GM23248 (cell line): Measurements from ENCODE around the gene TBC1D13. TPM values are rescaled to one million over a fixed set of nuclear protein-coding genes. Genes with fewer than 3 reads are reported as not detected.

Experiments
- DNase-seq: peaks from one replicate; pipeline ENCODE4 v3.0.0-alpha.2; 2015
- H2AFZ ChIP-seq: fragments of 200-600 bp; sonication (generic); 2 replicates; pipeline ENCODE4 v1.6.1; 2016; ENCODE audit warnings: antibody characterized with exemption
- H3F3A ChIP-seq: fragments of 200-600 bp; sonication (generic); 2 replicates; pipeline ENCODE4 v1.6.1; 2016; ENCODE audit warnings: mild to moderate bottlenecking, antibody characterized with exemption, mixed run types; ENCODE audit not compliant: insufficient read depth
- H3K27ac ChIP-seq: fragments of 200-600 bp; sonication (generic); 2 replicates; pipeline ENCODE4 v1.5.1; 2016; ENCODE audit warnings: mild to moderate bottlenecking
- H3K27me3 ChIP-seq: fragments of 200-600 bp; sonication (generic); replicated peaks from 2 replicates; pipeline ENCODE4 v1.6.1; 2016; ENCODE audit warnings: mild to moderate bottlenecking; ENCODE audit not compliant: insufficient read depth
- H3K36me3 ChIP-seq: fragments of 200-600 bp; sonication (generic); 2 replicates; pipeline ENCODE4 v1.6.1; 2016; ENCODE audit warnings: low read depth, mild to moderate bottlenecking
- H3K4me1 ChIP-seq: fragments of 200-600 bp; sonication (generic); 2 replicates; pipeline ENCODE4 v1.6.1; 2016; ENCODE audit warnings: mild to moderate bottlenecking; ENCODE audit not compliant: insufficient read depth
- H3K4me2 ChIP-seq: fragments of 200-600 bp; sonication (generic); one replicate; pipeline ENCODE4 v1.6.1; 2016; ENCODE audit warnings: mild to moderate bottlenecking; ENCODE audit not compliant: unreplicated experiment
- H3K4me3 ChIP-seq: fragments of 200-600 bp; sonication (generic); 2 replicates; pipeline ENCODE4 v1.5.1; 2016; ENCODE audit warnings: mild to moderate bottlenecking
- H3K79me2 ChIP-seq: fragments of 200-600 bp; sonication (generic); 2 replicates; pipeline ENCODE4 v1.6.1; 2016; ENCODE audit warnings: mild to moderate bottlenecking; ENCODE audit not compliant: insufficient read depth
- H3K9ac ChIP-seq: fragments of 200-600 bp; sonication (generic); 2 replicates; pipeline ENCODE4 v1.6.1; 2016; ENCODE audit warnings: mild to moderate bottlenecking
- H3K9me2 ChIP-seq: fragments of 200-600 bp; sonication (generic); 2 replicates; pipeline ENCODE4 v1.6.1; 2016; ENCODE audit warnings: mixed run types, mild to moderate bottlenecking, moderate library complexity; ENCODE audit not compliant: insufficient read depth
- H3K9me3 ChIP-seq: fragments of 200-600 bp; sonication (generic); one replicate; pipeline ENCODE4 v1.6.1; 2017; ENCODE audit warnings: low read depth
- H4K20me1 ChIP-seq: fragments of 200-600 bp; sonication (generic); 2 replicates; pipeline ENCODE4 v1.6.0; 2016; ENCODE audit not compliant: insufficient read depth
- EZH2 ChIP-seq: fragments of 200-600 bp; sonication (generic); IDR thresholded peaks from 2 replicates; pipeline ENCODE4 v1.6.1; 2018; ENCODE audit warnings: antibody characterized with exemption, mild to moderate bottlenecking; ENCODE audit not compliant: insufficient read depth, poor library complexity, severe bottlenecking
- EZH2phosphoT487 ChIP-seq: fragments of 200-600 bp; sonication (generic); IDR thresholded peaks from 2 replicates; pipeline ENCODE4 v1.6.1; 2018; ENCODE audit warnings: antibody characterized with exemption, moderate library complexity, mild to moderate bottlenecking, low read depth; ENCODE audit not compliant: insufficient read depth
- WGBS, 2 experiments: methylation state at CpG; one replicate each; pipeline ENCODE4 v1.1.6; 2015 to 2017; ENCODE audit warnings: low lambda C conversion rate in 2 of 2, low coverage in 1 of 2; ENCODE audit errors: missing lambda C conversion rate in 2 of 2; 5-methylcytosine and 5-hydroxymethylcytosine counted together
- in situ Hi-C: fragments of 300-500 bp; cut with MboI; formaldehyde crosslinking; loops from 2 replicates; pipeline ENCODE4 v1.15.0; 2020
- polyA plus RNA-seq: library from polyadenylated mRNA; unstranded; fragments of >200 nt; fragmentation: Nextera tagmentation; extraction: Ambion mirVana; gene quantifications from 2 replicates; pipeline ENCODE4 v1.2.1, GENCODE V29; 2016
- total RNA-seq: library from RNA; depleted of rRNA; stranded (reverse); fragments of >200 nt; shearing (Covaris generic); gene quantifications from 2 replicates; pipeline ENCODE4 v1.2.3, GENCODE V29; 2014

The TBC1D13 gene
- total and polyA plus RNA-seq, 2 experiments from 2014 or later = 17.3 to 25.3 TPM

- no peaks in the 10 kb centered on the region for H3K36me3 ChIP-seq
- WGBS, 2 experiments = 93 to 94% methylated on average over 10 to 12 of the region's 12 CpGs
- no peak overlapping the region for H3K27ac ChIP-seq
- H3K79me2 ChIP-seq = peaks cover 14% of the 10 kb centered on the region
- H3F3A ChIP-seq = no peaks in the 10 kb centered on the region
- H3K4me3 ChIP-seq = no peak overlapping the region
- no peak overlapping the region for H3K4me2 ChIP-seq
- TF ChIP-seq EZH2 = no peak
- no peak for TF ChIP-seq EZH2phosphoT487
- no peak overlapping the region for H3K9ac ChIP-seq
- H3K4me1 ChIP-seq = peaks cover 8% of the 10 kb centered on the region
- in situ Hi-C loops = no loop called here
- no peak overlapping the region for H2AFZ ChIP-seq
- no peaks in the 10 kb centered on the region for H3K27me3 ChIP-seq
- H3K9me2 ChIP-seq = no peaks in the 10 kb centered on the region
- H4K20me1 ChIP-seq = no peaks in the 10 kb centered on the region
- DNase-seq = no peak
- H3K9me3 ChIP-seq = no peaks in the 10 kb centered on the region
Measured at GRCh38 chr9:128823903-128824406, 36.9 kb downstream of the TBC1D13 start.

- Histone ChIP-seq H4K20me1 (no peaks in the 10 kb centered on the region), H3F3A (no peaks in the 10 kb centered on the region), H3K9ac (no peak overlapping the region), H3K36me3 (no peaks in the 10 kb centered on the region), H3K4me2 (no peak overlapping the region), H3K4me1 (peaks cover 8% of the 10 kb centered on the region), H3K9me2 (no peaks in the 10 kb centered on the region), H3K4me3 (no peak overlapping the region), H3K79me2 (peaks cover 17% of the 10 kb centered on the region), H3K27ac (no peak overlapping the region), H2AFZ (no peak overlapping the region), H3K9me3 (no peaks in the 10 kb centered on the region), H3K27me3 (no peaks in the 10 kb centered on the region)
- 92 to 93% methylated on average over 7 of the region's 7 CpGs for WGBS, 2 experiments
- in situ Hi-C loops = no loop called here
- DNase-seq = no peak
- no peak for TF ChIP-seq EZH2
- TF ChIP-seq EZH2phosphoT487 = no peak
Measured at GRCh38 chr9:128824911-128825310, 37.9 kb downstream of the TBC1D13 start.

- Histone ChIP-seq H3K9me3 (no peaks in the 10 kb centered on the region), H3K4me3 (no peak overlapping the region), H3K4me1 (peaks cover 5% of the 10 kb centered on the region; the same call in 1 of the 2 replicates), H3K4me2 (no peak overlapping the region), H3K9me2 (no peaks in the 10 kb centered on the region), H3K27ac (no peak overlapping the region), H2AFZ (no peak overlapping the region), H3K79me2 (peaks cover 17% of the 10 kb centered on the region), H3F3A (no peaks in the 10 kb centered on the region), H4K20me1 (no peaks in the 10 kb centered on the region), H3K9ac (no peak overlapping the region), H3K27me3 (no peaks in the 10 kb centered on the region), H3K36me3 (no peaks in the 10 kb centered on the region)
- 93 to 97% methylated on average over 22 of the region's 22 CpGs for WGBS, 2 experiments
- in situ Hi-C loops = no loop called here
- TF ChIP-seq EZH2phosphoT487 = no peak
- TF ChIP-seq EZH2 = no peak
- DNase-seq = no peak
Measured at GRCh38 chr9:128825923-128826700, 39.1 kb downstream of the TBC1D13 start.

GRCh38 chr9:128828267-128828666 lies 41.2 kb downstream of the TBC1D13 start:
- Histone ChIP-seq H4K20me1 (no peaks in the 10 kb centered on the region), H3K9me2 (no peaks in the 10 kb centered on the region), H3K9me3 (no peaks in the 10 kb centered on the region), H3K36me3 (no peaks in the 10 kb centered on the region), H3K9ac (no peak overlapping the region), H3K4me2 (peak overlapping the region; percentile 93), H3K4me1 (peaks cover 5% of the 10 kb centered on the region; the same call in 1 of the 2 replicates), H3K27ac (no peak overlapping the region), H3K4me3 (peak overlapping the region; percentile 90), H3K79me2 (peaks cover 17% of the 10 kb centered on the region), H3F3A (no peaks in the 10 kb centered on the region), H3K27me3 (no peaks in the 10 kb centered on the region), H2AFZ (no peak overlapping the region)
- WGBS, 2 experiments = 92 to 97% methylated on average over 8 of the region's 8 CpGs
- no peak for TF ChIP-seq EZH2phosphoT487
- no peak for TF ChIP-seq EZH2
- no peak for DNase-seq
- in situ Hi-C loops = no loop called here
